Measurements from ENCODE around the gene DTWD1. TPM values are rescaled to one million over a fixed set of nuclear protein-coding genes. Genes with fewer than 3 reads are reported as not detected.

Gene DTWD1
- total and polyA plus RNA-seq, 2 of the 4 experiments (the other 2 are of a cell fraction), result 19.9 to 20.1 TPM

GRCh38 chr15:49637857-49638256, 17.0 kb downstream of the DTWD1 start:
- Histone ChIP-seq H3K27ac (ENCODE audit: insufficient read depth, low read length) (no peak overlapping the region), H3K4me1 (ENCODE audit: control insufficient read depth, insufficient read depth, low read length) (peaks cover 3% of the 10 kb centered on the region; the same call in 1 of the 2 replicates), H2BK20ac (ENCODE audit: low read depth, low read length) (no peak overlapping the region), H3K79me1 (ENCODE audit: low read depth in 1 of 2, low read length in 2 of 2) (peaks cover 9 to 16% of the 10 kb centered on the region in 2 experiments; a peak in 2 of 4 replicates), H3K9me3 (ENCODE audit: control insufficient read depth, insufficient read depth, low read length) (no peaks in the 10 kb centered on the region), H3K56ac (ENCODE audit: extremely low read depth, insufficient read depth, low read length) (no peak overlapping the region), H3K4me2 (ENCODE audit: low read depth, low read length) (no peak overlapping the region), H4K5ac (ENCODE audit: low read depth, low read length) (no peak overlapping the region), H3K4me3 (ENCODE audit: insufficient read depth, low read depth, low read length) (no peak overlapping the region), H2BK5ac (ENCODE audit: low read depth, low read length, poor library complexity, severe bottlenecking) (no peak overlapping the region), H2BK15ac (ENCODE audit: low read depth, low read length) (no peak overlapping the region), H2AFZ (replicated peaks; ENCODE audit: low read length, poor library complexity) (no peak overlapping the region), H3K27me3 (ENCODE audit: control insufficient read depth, insufficient read depth, low read length) (no peaks in the 10 kb centered on the region), H3K9me1 (ENCODE audit: insufficient read depth, low read length) (no peaks in the 10 kb centered on the region), H4K20me1 (ENCODE audit: insufficient read depth, low read length) (no peaks in the 10 kb centered on the region), H3K18ac (ENCODE audit: low read depth, low read length) (no peak overlapping the region), H3K36me3 (ENCODE audit: control insufficient read depth, insufficient read depth, low read length) (peaks cover 17% of the 10 kb centered on the region), H3K14ac (replicated peaks; ENCODE audit: low read depth, low read length) (no peak overlapping the region), H2AK9ac (replicated peaks; ENCODE audit: low read depth, low read length, poor library complexity) (no peak overlapping the region), H3K23ac (ENCODE audit: low read depth, low read length) (no peak overlapping the region), H2AK5ac (ENCODE audit: low read depth, low read length) (no peak overlapping the region), H4K8ac (ENCODE audit: low read depth in 2 of 2, low read length in 2 of 2) (no peak overlapping the region), H4K91ac (ENCODE audit: insufficient read depth, low read depth, low read length) (no peak overlapping the region), H3K9ac (ENCODE audit: low read depth, low read length) (no peak overlapping the region), H2BK120ac (ENCODE audit: low read depth, low read length) (no peak overlapping the region), H3K4ac (ENCODE audit: low read depth, low read length) (no peak overlapping the region)
- WGBS, 2 experiments (ENCODE audit: extremely low coverage in 2 of 2, insufficient read length in 1 of 2), result 100% methylated on average over 1 of the region's 4 CpGs; no CpG with 5 or more reads in 1 of the 2 experiments
- in situ Hi-C loops (cut with MboI; ENCODE audit: low sequenced_read_pairs) (no loop called here), intact Hi-C loops (cut with micrococcal nuclease) (no loop called here), dilution Hi-C loops (cut with HindIII; ENCODE audit: low sequenced_read_pairs, unreplicated experiment) (no loop called here)
- TF ChIP-seq RCOR1 (IDR thresholded peaks at IDR 0.05; ENCODE audit: insufficient replicate concordance, low read length) (no peak), USF2 (IDR thresholded peaks at IDR 0.05; ENCODE audit: low read depth, low read length) (no peak), RAD21 (IDR thresholded peaks at IDR 0.05; ENCODE audit: low read length) (no peak), CTCF (conservative IDR thresholded peaks at IDR 0.05; ENCODE audit: low read depth, low read length) (no peak), BHLHE40 (IDR thresholded peaks at IDR 0.05; ENCODE audit: low read depth, low read length) (no peak), NFE2L2 (IDR thresholded peaks at IDR 0.05; ENCODE audit: low read depth, low read length) (no peak), ELK1 (IDR thresholded peaks at IDR 0.05; ENCODE audit: borderline replicate concordance, low read depth, low read length) (no peak)
- no peak for ATAC-seq (ENCODE audit: low read depth)
- ChIA-PET POLR2A (ENCODE audit: unreplicated experiment) (no interaction called here), CTCF (no interaction called here)
- BruUV-seq (replicated peaks), result no TSS peak
- DNase-seq, result no peak
